Myocyte (in vitro differentiated cells): Measurements from ENCODE around the gene RIMOC1. TPM values are rescaled to one million over a fixed set of nuclear protein-coding genes. Genes with fewer than 3 reads are reported as not detected.
"Not testable (repeated sequence)": the region's sequence is repeated elsewhere in the genome, so short reads cannot be mapped to it uniquely, and the experiment has no call there.

Experiments
- DNase-seq: peaks from one replicate; pipeline ENCODE4 v3.0.0-alpha.2; 2012; ENCODE audit warnings: low read depth
- total RNA-seq: library from RNA; depleted of rRNA; stranded (reverse); fragments of >200 nt; gene quantifications from 2 replicates; pipeline ENCODE4 v1.2.3, GENCODE V29; 2014

Gene RIMOC1
- total RNA-seq, 1 donor from 2014 or later = 23.4 TPM

- no peak for DNase-seq
Measured at GRCh38 chr5:41891066-41891707, 13.0 kb upstream of the RIMOC1 start.

GRCh38 chr5:41892031-41892430, 12.1 kb upstream of the RIMOC1 start:
- DNase-seq = no peak

GRCh38 chr5:41893074-41893851, 10.9 kb upstream of the RIMOC1 start:
- no peak for DNase-seq

GRCh38 chr5:41896230-41896629, 7.9 kb upstream of the RIMOC1 start:
- no peak for DNase-seq

GRCh38 chr5:41903382-41903891, 707 bp upstream of the RIMOC1 start:
- no peak for DNase-seq

- DNase-seq = no peak
Measured at GRCh38 chr5:41906151-41906550, 2.0 kb downstream of the RIMOC1 start.

GRCh38 chr5:41908374-41909079, 4.4 kb downstream of the RIMOC1 start:
- DNase-seq = peak; percentile 77

GRCh38 chr5:41918105-41918504, 14.0 kb downstream of the RIMOC1 start:
- DNase-seq = no peak

GRCh38 chr5:41921166-41921565, 17.0 kb downstream of the RIMOC1 start:
- DNase-seq = no peak

GRCh38 chr5:41921874-41922273, 17.7 kb downstream of the RIMOC1 start:
- peak; percentile 24 for DNase-seq

- no peak for DNase-seq
Measured at GRCh38 chr5:41924526-41924871, 20.4 kb downstream of the RIMOC1 start.

- peak; percentile 85 for DNase-seq
Measured at GRCh38 chr5:41924872-41925554, 20.9 kb downstream of the RIMOC1 start, which contains the start of gene FBXO4. TSS of gene FBXO4 (plus strand) at chr5:41925281. CDS start at chr5:41925310, 29 bp downstream.

- DNase-seq = peak; percentile 43
Measured at GRCh38 chr5:41925555-41925951, 21.4 kb downstream of the RIMOC1 start.

GRCh38 chr5:41927604-41928003, 23.5 kb downstream of the RIMOC1 start:
- no peak for DNase-seq

GRCh38 chr5:41929035-41929434, 24.9 kb downstream of the RIMOC1 start:
- no peak for DNase-seq

GRCh38 chr5:41932770-41933169, 28.6 kb downstream of the RIMOC1 start:
- no peak for DNase-seq

- no peak for DNase-seq
Measured at GRCh38 chr5:41935544-41935943, 31.4 kb downstream of the RIMOC1 start.

GRCh38 chr5:41940641-41941040, 36.5 kb downstream of the RIMOC1 start:
- DNase-seq = no peak

- DNase-seq = not testable (repeated sequence)
Measured at GRCh38 chr5:41945332-41945955, 41.3 kb downstream of the RIMOC1 start.

GRCh38 chr5:41951224-41951623, 47.1 kb downstream of the RIMOC1 start:
- DNase-seq = no peak
